SIG-M5 treated with dmso at 0.1 percent for 504 hours (cell line): ENCODE results near the gene POLR3C.

Source experiments
- DNase-seq: peaks from one replicate; lab custom pipeline; 2025; ENCODE audit not compliant: unreplicated experiment; lab: John Stamatoyannopoulos, UW

The POLR3C gene

GRCh38 chr1:145871994-145872924 is 48.3 kb downstream of the POLR3C start:
- DNase-seq = no peak

GRCh38 chr1:145874646-145875045 is 50.6 kb downstream of the POLR3C start:
- DNase-seq = no peak

- peak; percentile 52 for DNase-seq
These were observed 54.0 kb downstream of the POLR3C start for GRCh38 chr1:145877923-145878486.

DNA sequence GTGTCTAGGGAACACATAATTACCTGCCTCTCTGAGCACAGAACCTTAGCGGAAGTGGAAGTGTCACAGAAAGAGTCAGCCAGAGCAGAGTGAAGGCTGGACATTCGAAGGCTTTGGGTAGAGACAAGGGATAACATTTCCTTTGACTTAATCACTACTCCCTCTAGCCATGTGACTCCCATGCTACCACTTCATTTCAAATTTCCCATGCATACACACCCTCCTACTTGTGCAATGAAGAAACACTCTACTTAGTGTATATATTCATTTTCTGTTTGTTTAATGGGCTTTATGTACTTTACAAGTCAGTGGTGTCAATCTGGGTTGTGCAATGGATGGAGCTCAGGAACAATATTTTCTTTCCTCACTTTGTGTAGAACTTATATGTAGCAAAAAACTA is 54.7 kb downstream of the POLR3C start:
- peak; percentile 34 for DNase-seq

- DNase-seq = peak; percentile 59
These were observed 55.8 kb downstream of the POLR3C start for GRCh38 chr1:145879775-145880174.

DNA sequence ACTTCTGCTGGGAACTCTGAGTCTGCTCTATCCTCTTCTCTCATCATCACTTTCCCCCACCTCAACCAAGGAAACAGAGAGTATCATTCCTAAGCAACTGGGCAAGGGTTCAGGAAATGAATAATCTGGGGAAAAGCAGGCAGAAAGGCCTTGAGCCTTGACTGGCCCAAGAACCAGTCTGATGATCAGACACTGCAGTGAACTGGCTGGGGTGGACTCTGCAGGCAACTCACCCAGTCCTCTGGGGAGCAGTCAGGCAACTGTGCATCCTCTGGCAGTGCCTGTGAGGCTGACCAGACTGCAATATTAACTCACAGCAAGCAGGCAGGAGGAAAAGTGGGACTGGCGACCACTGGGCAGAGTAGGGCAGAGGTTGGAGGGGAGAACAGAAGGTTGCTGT is 60.7 kb downstream of the POLR3C start:
- no peak for DNase-seq

- DNase-seq = peak; percentile 79
These were observed 61.8 kb downstream of the POLR3C start, which contains the start of gene ANKRD35 for GRCh38 chr1:145885738-145886287. TSS of gene ANKRD35 (minus strand) at chr1:145885866. CDS start at chr1:145885758, 108 bp downstream.

GRCh38 chr1:145886390-145886789 is 62.4 kb downstream of the POLR3C start:
- no peak for DNase-seq

DNA sequence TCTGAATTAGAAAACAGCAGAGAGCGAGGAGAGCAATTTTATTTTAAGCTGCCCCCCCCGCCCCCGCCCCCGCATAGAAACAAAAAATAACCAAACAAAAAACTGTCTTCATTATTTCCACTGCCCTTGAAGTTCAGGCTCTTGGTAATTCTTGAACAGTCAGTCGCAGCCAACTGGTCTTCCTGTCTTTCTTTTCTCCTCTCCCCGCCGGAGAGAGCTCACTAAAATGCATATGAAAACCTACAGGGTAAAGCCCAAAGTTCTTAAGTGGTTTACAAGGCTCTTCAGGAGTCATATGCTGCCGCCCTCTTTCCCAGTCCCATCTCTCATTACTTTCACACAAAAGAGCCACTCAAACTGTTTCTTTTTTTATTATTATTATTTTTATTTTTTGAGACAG is 62.8 kb downstream of the POLR3C start:
- DNase-seq = no peak

DNA sequence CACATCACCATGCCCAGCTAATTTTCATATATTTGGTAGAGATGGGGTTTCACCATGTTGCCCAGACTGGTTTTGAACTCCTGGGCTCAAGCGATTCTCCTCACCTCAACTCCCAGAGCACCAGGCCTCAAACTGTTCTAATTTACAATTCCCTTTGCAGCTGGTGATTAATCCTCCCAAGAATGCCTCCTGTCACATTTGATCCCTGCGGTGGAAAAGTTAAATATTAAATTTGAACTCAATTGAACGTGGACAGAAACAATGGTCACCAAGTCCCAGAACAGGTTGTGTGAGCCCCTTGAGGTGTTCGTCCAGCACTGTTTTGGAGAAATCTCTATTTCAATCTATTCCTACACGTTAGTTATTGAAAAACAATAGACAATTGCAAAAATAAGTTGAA is 63.6 kb downstream of the POLR3C start:
- DNase-seq = no peak

GRCh38 chr1:145889722-145890121 is 65.7 kb downstream of the POLR3C start:
- peak; percentile 25 for DNase-seq

DNA sequence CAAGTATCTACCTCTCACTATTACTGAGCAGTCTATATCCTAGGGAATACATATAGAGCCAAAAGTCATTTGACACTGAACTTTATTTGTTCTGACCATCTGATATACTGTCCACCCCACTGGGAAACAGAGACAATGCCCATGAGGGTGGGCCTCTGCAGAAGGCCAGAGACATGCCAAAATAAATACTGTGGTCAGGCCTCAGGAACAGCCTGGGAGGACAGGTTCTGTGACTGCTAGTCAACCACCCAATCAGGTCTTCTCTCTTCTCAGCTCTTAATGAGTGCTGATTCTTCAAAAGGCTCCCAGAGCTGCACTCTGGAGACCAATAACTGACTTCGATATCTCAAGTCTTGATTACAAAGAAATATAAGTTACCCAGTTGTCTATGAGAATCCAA is 67.1 kb downstream of the POLR3C start:
- DNase-seq = no peak

DNA sequence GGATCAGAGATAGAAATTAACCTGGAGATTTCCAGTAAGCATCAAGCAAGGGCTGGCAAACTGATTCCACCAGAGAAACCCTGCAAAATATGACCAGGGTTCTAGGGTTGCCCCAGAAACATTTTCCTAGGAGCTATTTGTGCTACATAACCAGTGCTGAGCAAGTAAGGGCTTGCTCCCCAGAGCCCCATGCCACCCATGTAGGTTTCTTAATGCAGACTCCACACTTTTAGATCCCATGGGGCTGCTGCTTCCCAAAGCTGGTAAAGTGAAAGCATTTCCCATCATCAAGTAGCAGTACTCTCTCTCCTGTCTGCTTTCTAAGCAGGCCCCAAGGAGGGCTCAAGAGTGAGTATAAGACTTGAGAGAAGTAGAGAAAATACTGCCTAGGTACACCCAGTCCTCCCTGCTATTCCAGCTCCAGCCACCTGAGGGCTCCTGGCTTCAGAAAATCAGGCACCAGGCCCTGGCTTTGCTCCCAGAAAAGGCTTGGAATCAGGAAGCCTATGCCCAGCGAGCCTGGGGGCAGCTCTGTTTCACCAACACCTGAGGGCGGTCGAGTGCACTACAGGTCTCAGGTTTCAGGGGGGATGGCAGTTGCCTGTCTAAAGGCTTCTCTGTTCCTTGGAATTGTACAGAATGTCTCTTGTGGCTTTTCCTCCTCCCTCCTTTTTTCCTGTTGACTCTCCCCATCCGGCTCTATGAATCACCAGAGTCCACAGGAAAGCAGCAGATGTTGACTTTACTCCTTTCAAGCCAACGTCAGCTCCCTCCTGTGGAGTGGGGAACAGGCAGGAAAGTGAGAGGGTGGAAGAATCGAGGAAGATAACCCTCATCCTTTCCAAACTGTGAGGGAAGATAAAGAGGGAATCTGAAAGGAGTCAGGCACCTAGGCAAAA is 67.8 kb downstream of the POLR3C start:
- peak; percentile 90 for DNase-seq

DNA sequence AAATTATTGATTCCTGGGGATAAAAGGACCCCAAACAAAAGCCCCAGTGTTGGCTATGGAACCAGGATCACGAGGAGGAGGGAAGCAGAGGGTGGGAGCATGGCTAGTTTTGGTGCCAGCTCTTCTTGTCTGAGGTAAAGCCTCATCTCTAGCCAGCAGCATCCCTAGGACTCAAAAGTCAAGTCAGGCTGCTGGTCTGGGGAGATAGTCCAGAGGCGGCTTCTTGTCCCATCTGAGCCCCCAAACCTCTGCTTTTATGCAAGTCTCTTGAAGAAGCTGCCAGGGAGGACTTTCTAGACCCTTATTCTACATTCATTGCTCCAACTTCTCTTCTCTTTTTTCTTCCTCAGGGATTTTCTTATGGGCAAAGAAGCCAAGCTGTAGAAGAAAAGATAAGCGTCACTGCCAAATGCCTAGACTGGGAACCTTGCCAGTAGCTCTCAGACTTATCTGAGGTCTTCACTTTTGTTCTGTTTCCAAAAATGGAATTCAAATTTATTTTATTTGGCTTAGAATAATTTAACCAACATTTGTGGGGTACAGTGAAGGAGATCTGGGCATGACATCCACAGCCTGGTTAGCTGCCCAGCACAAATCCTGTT is 68.6 kb downstream of the POLR3C start:
- no peak for DNase-seq

GRCh38 chr1:145893306-145894055 is 69.5 kb downstream of the POLR3C start:
- DNase-seq = no peak
